Measurements from ENCODE around the gene CCDC141.

The CCDC141 gene

GRCh38 chr2:178886006-178886405, 163.9 kb downstream of the CCDC141 start:
- H3K27me3 ChIP-seq (ENCODE audit: insufficient read depth, low read depth, severe bottlenecking), result no peaks in the 10 kb centered on the region
- DNase-seq, result no peak
- peaks cover 67% of the 10 kb centered on the region for H3K36me3 ChIP-seq
- no peak overlapping the region for H3K27ac ChIP-seq
- no peak for TF ChIP-seq CTCF (IDR thresholded peaks at IDR 0.05; ENCODE audit: low read depth, low read length)
- no peak overlapping the region for H3K4me3 ChIP-seq (ENCODE audit: low read depth, low read length)
- H3K9me3 ChIP-seq (ENCODE audit: severe bottlenecking), result no peaks in the 10 kb centered on the region

DNA sequence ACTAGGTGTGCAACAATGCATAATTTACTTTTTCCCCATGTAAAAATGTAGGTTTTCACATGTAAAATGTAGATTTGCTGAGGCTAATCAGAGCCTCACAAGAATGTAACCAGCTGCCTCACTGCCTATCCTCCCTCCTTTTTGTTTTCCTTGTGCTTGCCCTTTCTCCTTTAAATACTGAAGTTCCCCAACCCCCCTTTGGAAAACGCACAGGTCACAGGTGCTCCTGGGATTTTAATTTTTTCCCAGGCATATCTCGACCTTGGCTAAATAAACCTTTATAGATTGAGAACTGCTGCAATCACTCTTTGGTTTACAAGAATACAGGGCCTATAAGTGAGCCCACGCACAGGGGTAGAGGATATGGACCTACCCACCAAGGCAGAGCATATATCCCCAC, 165.5 kb downstream of the CCDC141 start:
- DNase-seq, result no peak
- no peaks in the 10 kb centered on the region for H3K27me3 ChIP-seq (ENCODE audit: insufficient read depth, low read depth, severe bottlenecking)
- no peak overlapping the region for H3K4me3 ChIP-seq (ENCODE audit: low read depth, low read length)
- no peak overlapping the region for H3K27ac ChIP-seq
- no peak for TF ChIP-seq CTCF (IDR thresholded peaks at IDR 0.05; ENCODE audit: low read depth, low read length)
- H3K36me3 ChIP-seq, result peaks cover 81% of the 10 kb centered on the region
- H3K9me3 ChIP-seq (ENCODE audit: severe bottlenecking), result no peaks in the 10 kb centered on the region

DNA sequence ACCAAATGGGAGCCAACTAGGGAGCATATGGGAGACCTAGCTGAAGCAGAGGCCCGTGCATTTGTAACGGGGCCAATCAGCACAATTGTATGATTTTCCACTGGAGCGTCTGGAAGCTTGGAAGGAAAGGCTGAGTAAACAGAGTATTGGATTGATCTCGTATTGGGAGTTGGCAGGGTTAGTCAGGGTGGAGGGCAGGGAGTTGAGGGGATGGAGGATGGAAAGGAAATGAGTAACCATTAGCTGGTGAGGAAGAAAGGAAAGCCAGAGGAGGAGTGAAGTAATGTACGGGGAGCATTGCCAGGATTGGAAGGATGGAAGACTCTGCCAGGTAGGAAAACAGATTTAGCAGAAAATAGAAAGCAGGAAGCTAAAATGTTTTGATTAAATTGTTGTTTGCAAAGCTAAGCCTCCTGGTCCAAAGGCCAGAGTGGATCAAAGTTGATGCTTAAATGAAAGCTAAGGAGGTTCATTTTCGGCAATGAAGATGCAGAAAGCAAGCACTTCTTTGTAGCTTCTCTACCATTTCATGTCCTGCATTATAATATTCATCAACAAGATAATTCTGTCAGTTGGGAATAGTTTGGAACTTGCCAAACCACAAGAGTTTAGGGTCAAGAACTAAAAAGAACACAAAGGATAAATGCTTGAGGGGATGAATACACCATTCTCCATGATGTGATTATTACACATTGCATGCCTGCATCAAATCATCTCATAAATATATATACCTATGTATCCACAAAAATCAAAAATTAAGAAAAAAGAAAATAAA, 167.1 kb downstream of the CCDC141 start:
- H3K4me3 ChIP-seq (ENCODE audit: low read depth, low read length), result no peak overlapping the region
- H3K36me3 ChIP-seq, result peaks cover 81% of the 10 kb centered on the region
- no peaks in the 10 kb centered on the region for H3K9me3 ChIP-seq (ENCODE audit: severe bottlenecking)
- no peaks in the 10 kb centered on the region for H3K27me3 ChIP-seq (ENCODE audit: insufficient read depth, low read depth, severe bottlenecking)
- TF ChIP-seq CTCF (IDR thresholded peaks at IDR 0.05; ENCODE audit: low read depth, low read length), result no peak
- H3K27ac ChIP-seq, result no peak overlapping the region
- DNase-seq, result no peak

- TF ChIP-seq CTCF (IDR thresholded peaks at IDR 0.05; ENCODE audit: low read depth, low read length), result no peak
- no peak overlapping the region for H3K27ac ChIP-seq
- H3K36me3 ChIP-seq, result peaks cover 84% of the 10 kb centered on the region
- H3K4me3 ChIP-seq (ENCODE audit: low read depth, low read length), result no peak overlapping the region
- no peak for DNase-seq
- H3K27me3 ChIP-seq (ENCODE audit: insufficient read depth, low read depth, severe bottlenecking), result no peaks in the 10 kb centered on the region
- no peaks in the 10 kb centered on the region for H3K9me3 ChIP-seq (ENCODE audit: severe bottlenecking)
These were observed 168.9 kb downstream of the CCDC141 start for GRCh38 chr2:178881075-178881474.

- DNase-seq, result no peak
- no peak for TF ChIP-seq CTCF (IDR thresholded peaks at IDR 0.05; ENCODE audit: low read depth, low read length)
- H3K27me3 ChIP-seq (ENCODE audit: insufficient read depth, low read depth, severe bottlenecking), result no peaks in the 10 kb centered on the region
- H3K36me3 ChIP-seq, result peaks cover 81% of the 10 kb centered on the region
- H3K9me3 ChIP-seq (ENCODE audit: severe bottlenecking), result no peaks in the 10 kb centered on the region
- H3K27ac ChIP-seq, result no peak overlapping the region
- H3K4me3 ChIP-seq (ENCODE audit: low read depth, low read length), result no peak overlapping the region
These were observed 169.7 kb downstream of the CCDC141 start for GRCh38 chr2:178880257-178880656.

- Histone ChIP-seq H3K36me3 (peaks cover 57% of the 10 kb centered on the region), H3K27me3 (ENCODE audit: insufficient read depth, low read depth, severe bottlenecking) (no peaks in the 10 kb centered on the region), H3K4me3 (ENCODE audit: low read depth, low read length) (no peak overlapping the region), H3K27ac (no peak overlapping the region), H3K9me3 (ENCODE audit: severe bottlenecking) (no peaks in the 10 kb centered on the region)
- no peak for DNase-seq
- TF ChIP-seq CTCF (IDR thresholded peaks at IDR 0.05; ENCODE audit: low read depth, low read length), result no peak
These were observed 172.1 kb downstream of the CCDC141 start for GRCh38 chr2:178877874-178878273.

Data from WERI-Rb-1 (cell line).